ENCODE measurements around the gene ARHGAP22. TPM values are rescaled to one million over a fixed set of nuclear protein-coding genes. Genes with fewer than 3 reads are reported as not detected.

ARHGAP22 gene
- total RNA-seq, 6 donors from 2014 or later = 1.4 to 25.1 (median 7.1) TPM

- no peak for TF ChIP-seq CTCF (IDR thresholded peaks at IDR 0.05)
- no peak for TF ChIP-seq POLR2A (IDR thresholded peaks at IDR 0.05)
- TF ChIP-seq POLR2AphosphoS5 (IDR thresholded peaks at IDR 0.05) = no peak
- no peak for TF ChIP-seq EP300 (IDR thresholded peaks at IDR 0.05)
- ATAC-seq (ENCODE audit: low FRiP score in 2 of 2) (no peak), DNase-seq (no peak)
- Histone ChIP-seq H3K27me3 (no peaks in the 10 kb centered on the region), H3K27ac (no peak overlapping the region), H3K4me3 (no peak overlapping the region), H3K4me1 (no peaks in the 10 kb centered on the region), H3K9me3 (no peaks in the 10 kb centered on the region), H3K36me3 (no peaks in the 10 kb centered on the region)
- 76 to 85% methylated on average over 2 of the region's 2 CpGs for WGBS, 2 donors
Observed at GRCh38 chr10:48501226-48501625, 103.6 kb downstream of the ARHGAP22 start.

GRCh38 chr10:48500771-48501170 is 104.1 kb downstream of the ARHGAP22 start:
- Histone ChIP-seq H3K9me3 (no peaks in the 10 kb centered on the region), H3K4me3 (no peak overlapping the region), H3K27me3 (no peaks in the 10 kb centered on the region), H3K27ac (no peak overlapping the region), H3K36me3 (no peaks in the 10 kb centered on the region), H3K4me1 (no peaks in the 10 kb centered on the region)
- TF ChIP-seq POLR2AphosphoS5 (IDR thresholded peaks at IDR 0.05) = no peak
- no peak for TF ChIP-seq EP300 (IDR thresholded peaks at IDR 0.05)
- TF ChIP-seq POLR2A (IDR thresholded peaks at IDR 0.05) = no peak
- no peak for TF ChIP-seq CTCF (IDR thresholded peaks at IDR 0.05)
- ATAC-seq (ENCODE audit: low FRiP score in 2 of 2) (no peak), DNase-seq (no peak)
- WGBS, 2 donors = 81 to 94% methylated on average over 4 of the region's 4 CpGs

GRCh38 chr10:48498940-48499510 is 105.8 kb downstream of the ARHGAP22 start:
- Histone ChIP-seq H3K36me3 (no peaks in the 10 kb centered on the region), H3K4me1 (no peaks in the 10 kb centered on the region), H3K9me3 (no peaks in the 10 kb centered on the region), H3K27me3 (no peaks in the 10 kb centered on the region), H3K27ac (no peak overlapping the region), H3K4me3 (no peak overlapping the region)
- TF ChIP-seq CTCF (IDR thresholded peaks at IDR 0.05) = no peak
- DNase-seq = no peak
- 75 to 94% methylated on average over 7 to 11 of the region's 11 CpGs for WGBS, 2 donors
- ATAC-seq (ENCODE audit: low FRiP score in 2 of 2) = no peak

- WGBS, 2 donors = 82 to 92% methylated on average over 11 to 17 of the region's 17 CpGs
- DNase-seq = no peak
Observed at GRCh38 chr10:48497780-48498770, 106.8 kb downstream of the ARHGAP22 start.

More at GRCh38 chr10:48497780-48498770, 106.8 kb downstream of the ARHGAP22 start:
- Histone ChIP-seq H3K27me3 (no peaks in the 10 kb centered on the region), H3K27ac (no peak overlapping the region), H3K9me3 (no peaks in the 10 kb centered on the region), H3K4me1 (peaks cover 0 to 5% (median 0%) of the 10 kb centered on the region in 4 donors), H3K4me3 (no peak overlapping the region), H3K36me3 (no peaks in the 10 kb centered on the region)
- TF ChIP-seq POLR2AphosphoS5 (IDR thresholded peaks at IDR 0.05) (no peak), EP300 (IDR thresholded peaks at IDR 0.05) (no peak), POLR2A (IDR thresholded peaks at IDR 0.05) (no peak), CTCF (IDR thresholded peaks at IDR 0.05) (no peak)
- no peak for ATAC-seq (ENCODE audit: low FRiP score in 2 of 2)

All from upper lobe of left lung (tissue), 6 donors.